Calu3 (cell line): ENCODE results near the gene FAM76B. TPM values are rescaled to one million over a fixed set of nuclear protein-coding genes. Genes with fewer than 3 reads are reported as not detected.

ENCODE experiments used
- BruUV-seq: library from RNA; stranded (reverse); fragments of 400-500 nt; replicated peaks from 2 replicates; lab custom pipeline; 2021; lab: Mats Ljungman, UMichigan
- CTCF ChIA-PET: fragments of 300-600 bp; sonication (Branson Sonifier 250); formaldehyde crosslinking; loops from one replicate; lab custom pipeline; 2022; ENCODE audit warnings: antibody characterized with exemption; lab: Charles Lee
- DNase-seq: peaks from one replicate; pipeline ENCODE4 v3.0.0; 2022
- H3K27ac Mint-ChIP-seq: one replicate; pipeline ENCODE4 v1.8.0; 2022; ENCODE audit warnings: mixed read lengths; ENCODE audit not compliant: unreplicated experiment
- H3K27me3 Mint-ChIP-seq: one replicate; pipeline ENCODE4 v1.8.0; 2022; ENCODE audit warnings: mixed read lengths; ENCODE audit not compliant: unreplicated experiment
- H3K36me3 Mint-ChIP-seq: one replicate; pipeline ENCODE4 v1.8.0; 2022; ENCODE audit warnings: mild to moderate bottlenecking, moderate library complexity, mixed read lengths; ENCODE audit not compliant: insufficient read depth, unreplicated experiment
- H3K4me1 Mint-ChIP-seq: one replicate; pipeline ENCODE4 v1.8.0; 2022; ENCODE audit warnings: mild to moderate bottlenecking, low read depth, mixed read lengths; ENCODE audit not compliant: unreplicated experiment
- H3K4me3 Mint-ChIP-seq: one replicate; pipeline ENCODE4 v1.8.0; 2022; ENCODE audit warnings: mild to moderate bottlenecking, low read depth, moderate library complexity, mixed read lengths; ENCODE audit not compliant: unreplicated experiment
- H3K9me3 Mint-ChIP-seq: one replicate; pipeline ENCODE4 v1.8.0; 2022; ENCODE audit warnings: low read depth, mixed read lengths; ENCODE audit not compliant: unreplicated experiment
- CTCF ChIP-seq: fragments of 200-600 bp; IDR thresholded peaks from one replicate; pipeline ENCODE4 v1.8.0; 2022; ENCODE audit warnings: antibody characterized with exemption; ENCODE audit not compliant: unreplicated experiment
- intact Hi-C: fragments of 100-400 bp; cut with micrococcal nuclease; formaldehyde crosslinking; loops from one replicate; pipeline ENCODE4 v1.10.0; 2022; ENCODE audit not compliant: unreplicated experiment
- total RNA-seq: library from RNA; stranded (reverse); gene quantifications from 2 replicates; pipeline ENCODE4 v1.2.3, GENCODE V29; 2022

Gene FAM76B
- total RNA-seq, 1 experiment from 2014 or later, result 20.4 TPM

DNA sequence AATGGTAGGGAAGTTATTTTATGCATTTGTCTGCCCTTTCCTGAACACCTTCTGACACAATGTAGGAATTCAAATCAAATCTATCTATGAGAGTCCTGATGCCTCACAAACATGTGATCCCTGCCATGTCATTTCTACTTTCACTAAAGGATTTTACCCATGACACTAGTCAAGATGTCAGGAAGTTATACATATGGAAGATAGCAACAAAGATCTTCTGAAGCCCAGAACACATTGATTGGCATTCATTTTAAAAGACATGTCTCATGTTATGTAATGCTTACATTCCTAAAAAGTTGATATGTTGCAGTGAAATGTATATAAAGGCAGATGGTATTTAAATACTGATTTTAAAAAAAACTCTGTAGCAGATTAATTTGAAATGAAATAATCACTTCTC is 61.5 kb downstream of the FAM76B start:
- Mint-ChIP-seq H3K4me1 (no peaks in the 10 kb centered on the region), H3K9me3 (no peaks in the 10 kb centered on the region), H3K27ac (no peak overlapping the region), H3K27me3 (no peaks in the 10 kb centered on the region), H3K36me3 (no peaks in the 10 kb centered on the region), H3K4me3 (no peak overlapping the region)
- BruUV-seq, result no TSS peak
- intact Hi-C loops, result no loop called here
- TF ChIP-seq CTCF, result no peak
- DNase-seq, result no peak
- CTCF ChIA-PET, result no interaction called here

- no peak for DNase-seq
- CTCF ChIA-PET, result no interaction called here
- Mint-ChIP-seq H3K4me1 (no peaks in the 10 kb centered on the region), H3K27me3 (no peaks in the 10 kb centered on the region), H3K9me3 (no peaks in the 10 kb centered on the region), H3K27ac (no peak overlapping the region), H3K36me3 (no peaks in the 10 kb centered on the region), H3K4me3 (no peak overlapping the region)
- no TSS peak for BruUV-seq
- intact Hi-C loops, result no loop called here
- no peak for TF ChIP-seq CTCF
These were observed 62.0 kb downstream of the FAM76B start for GRCh38 chr11:95727620-95728019.

GRCh38 chr11:95727111-95727510 is 62.5 kb downstream of the FAM76B start:
- Mint-ChIP-seq H3K9me3 (no peaks in the 10 kb centered on the region), H3K4me3 (no peak overlapping the region), H3K27me3 (no peaks in the 10 kb centered on the region), H3K4me1 (no peaks in the 10 kb centered on the region), H3K27ac (no peak overlapping the region), H3K36me3 (no peaks in the 10 kb centered on the region)
- intact Hi-C loops, result no loop called here
- no peak for DNase-seq
- CTCF ChIA-PET, result no interaction called here
- no TSS peak for BruUV-seq
- TF ChIP-seq CTCF, result no peak

DNA sequence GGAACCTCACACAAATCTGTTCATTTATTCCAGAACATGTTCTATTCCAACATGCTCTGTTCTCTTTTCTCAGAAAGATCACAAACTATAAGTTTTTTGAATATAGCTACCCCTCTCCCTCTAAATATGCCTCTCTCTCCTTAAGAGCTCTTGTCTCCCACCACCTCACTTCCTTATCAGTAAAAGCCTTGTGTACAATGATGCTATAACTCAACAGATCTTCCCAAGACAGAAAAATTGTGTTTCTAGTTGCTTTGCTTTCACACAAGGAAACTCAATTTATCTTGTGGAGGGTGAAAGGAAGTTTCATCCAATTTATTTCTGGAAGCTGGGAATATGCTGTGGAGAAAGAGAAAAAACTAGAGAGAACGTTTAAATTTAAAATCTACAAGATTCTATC is 64.4 kb downstream of the FAM76B start:
- no peak for TF ChIP-seq CTCF
- no peak for DNase-seq
- intact Hi-C loops, result no loop called here
- no peaks in the 10 kb centered on the region for H3K9me3 Mint-ChIP-seq
- no peaks in the 10 kb centered on the region for H3K27me3 Mint-ChIP-seq
- CTCF ChIA-PET, result no interaction called here
- H3K4me1 Mint-ChIP-seq, result no peaks in the 10 kb centered on the region
- no peak overlapping the region for H3K27ac Mint-ChIP-seq
- no TSS peak for BruUV-seq
- H3K4me3 Mint-ChIP-seq, result no peak overlapping the region
- H3K36me3 Mint-ChIP-seq, result no peaks in the 10 kb centered on the region
